GM19035 (cell line): ENCODE measurements around the gene CLIP4.

Experiments used
- ATAC-seq: cut with Tn5 transposase; IDR thresholded peaks from one replicate; pipeline ENCODE4 v1.9.1; 2021; ENCODE audit not compliant: unreplicated experiment

The CLIP4 gene

GRCh38 chr2:29218071-29218470 is 102.9 kb downstream of the CLIP4 start:
- ATAC-seq = no peak

GRCh38 chr2:29218550-29219125 is 103.4 kb downstream of the CLIP4 start:
- no peak for ATAC-seq

GRCh38 chr2:29219374-29219773 is 104.2 kb downstream of the CLIP4 start:
- ATAC-seq = no peak

GRCh38 chr2:29220506-29221270 is 105.5 kb downstream of the CLIP4 start:
- no peak for ATAC-seq

- no peak for ATAC-seq
These were observed 107.4 kb downstream of the CLIP4 start for GRCh38 chr2:29222381-29223179.

GRCh38 chr2:29223257-29223656 is 108.0 kb downstream of the CLIP4 start:
- ATAC-seq = no peak

- no peak for ATAC-seq
These were observed 108.9 kb downstream of the CLIP4 start for GRCh38 chr2:29223851-29224692.

GRCh38 chr2:29224693-29225551 is 109.7 kb downstream of the CLIP4 start:
- ATAC-seq = no peak

GRCh38 chr2:29225814-29226213 is 110.6 kb downstream of the CLIP4 start:
- no peak for ATAC-seq

- no peak for ATAC-seq
These were observed 111.2 kb downstream of the CLIP4 start for GRCh38 chr2:29226375-29226774.

GRCh38 chr2:29226808-29227207 is 111.6 kb downstream of the CLIP4 start:
- no peak for ATAC-seq

GRCh38 chr2:29227935-29228675 is 112.9 kb downstream of the CLIP4 start:
- ATAC-seq = no peak

GRCh38 chr2:29228947-29229346 is 113.7 kb downstream of the CLIP4 start:
- ATAC-seq = no peak

- ATAC-seq = no peak
These were observed 114.4 kb downstream of the CLIP4 start for GRCh38 chr2:29229640-29230039.

GRCh38 chr2:29232041-29232440 is 116.8 kb downstream of the CLIP4 start:
- no peak for ATAC-seq

- no peak for ATAC-seq
These were observed 118.2 kb downstream of the CLIP4 start for GRCh38 chr2:29233428-29233827.

GRCh38 chr2:29235411-29235810 is 120.2 kb downstream of the CLIP4 start:
- ATAC-seq = no peak

- ATAC-seq = no peak
These were observed 120.9 kb downstream of the CLIP4 start for GRCh38 chr2:29236074-29236473.

- no peak for ATAC-seq
These were observed 123.3 kb downstream of the CLIP4 start for GRCh38 chr2:29238497-29238896.
